HK-2 (cell line): ENCODE results near the gene DHFR.
"Not testable (repeated sequence)": the region's sequence is repeated elsewhere in the genome, so short reads cannot be mapped to it uniquely, and the experiment has no call there.

Source experiments
- DNase-seq: peaks from one replicate; pipeline ENCODE4 v3.0.0-alpha.2; 2018; ENCODE audit not compliant: unreplicated experiment

The DHFR gene

GRCh38 chr5:80654391-80655230 is at the start of gene DHFR, which contains the start of gene MSH3:
Gene DHFR (minus strand): TSS chr5:80654983. CDS start chr5:80654489, 494 bp downstream.
Gene MSH3 (plus strand): TSS chr5:80654652. CDS start chr5:80654728, 76 bp downstream.
- DNase-seq, result peak; percentile 79

GRCh38 chr5:80704221-80704620 is 49.4 kb upstream of the DHFR start:
- DNase-seq, result no peak

DNA sequence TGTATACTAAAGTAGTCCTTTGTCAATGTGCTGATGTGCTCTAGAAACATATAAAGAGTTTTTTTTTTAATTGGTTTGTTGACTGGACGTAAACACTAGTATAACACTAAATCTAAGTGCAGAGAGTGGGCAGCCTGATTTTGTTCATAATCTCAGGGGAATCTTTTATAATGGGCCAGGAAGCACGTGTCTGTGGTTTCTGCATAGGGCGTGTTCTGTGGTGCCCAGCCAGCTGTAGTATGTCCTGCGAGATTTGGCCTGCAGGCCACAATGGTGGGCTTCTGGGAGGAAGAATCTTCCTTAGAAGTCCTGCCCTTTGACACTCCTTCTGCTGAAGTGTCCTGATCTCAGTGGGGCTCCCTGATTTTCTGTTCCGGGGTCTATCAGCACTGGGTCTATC is 49.0 kb upstream of the DHFR start:
- DNase-seq, result no peak

GRCh38 chr5:80703291-80703690 is 48.5 kb upstream of the DHFR start:
- no peak for DNase-seq

DNA sequence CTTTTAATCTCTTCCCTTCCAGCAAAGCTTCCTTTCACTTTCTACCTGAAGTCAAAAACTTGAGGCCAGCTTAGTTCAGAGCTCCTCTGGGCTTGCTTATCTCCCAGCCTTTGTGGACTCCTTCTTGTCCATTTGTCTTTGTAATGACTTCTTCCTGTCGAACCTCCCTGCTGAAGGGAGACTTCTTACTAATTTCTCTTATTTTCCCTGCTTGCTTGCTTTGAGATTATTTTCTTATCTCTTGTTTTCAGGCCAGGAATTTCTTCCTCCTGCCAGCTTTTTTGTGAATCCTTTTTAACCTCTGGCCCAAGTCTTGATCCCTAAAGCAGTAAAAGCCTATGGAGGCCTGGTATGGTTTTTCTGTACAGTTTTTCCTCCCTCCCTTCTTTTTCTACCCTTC is 46.8 kb upstream of the DHFR start:
- DNase-seq, result no peak

GRCh38 chr5:80698369-80698768 is 43.6 kb upstream of the DHFR start:
- no peak for DNase-seq

GRCh38 chr5:80697100-80697499 is 42.3 kb upstream of the DHFR start:
- DNase-seq, result no peak

GRCh38 chr5:80696450-80696849 is 41.7 kb upstream of the DHFR start:
- no peak for DNase-seq

DNA sequence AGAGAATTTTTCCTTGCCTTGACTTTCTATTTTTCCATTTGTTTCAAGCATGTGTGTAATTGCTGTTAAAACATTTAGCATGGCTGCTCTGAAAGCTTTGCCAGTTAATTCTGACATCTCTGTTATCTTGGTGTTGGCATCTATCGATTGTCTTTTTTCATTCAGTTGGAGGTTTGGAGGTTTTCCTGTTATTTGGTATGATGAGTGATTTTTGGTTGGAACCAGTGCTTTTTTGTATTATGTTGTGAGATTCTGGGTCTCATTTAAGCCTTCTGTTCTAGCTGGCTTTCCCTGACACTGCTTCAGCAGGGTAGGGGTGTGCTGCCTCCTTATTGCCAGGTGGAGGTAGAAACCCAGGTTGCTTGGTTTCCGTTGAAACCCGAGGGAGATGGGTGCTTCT is 40.9 kb upstream of the DHFR start:
- no peak for DNase-seq

DNA sequence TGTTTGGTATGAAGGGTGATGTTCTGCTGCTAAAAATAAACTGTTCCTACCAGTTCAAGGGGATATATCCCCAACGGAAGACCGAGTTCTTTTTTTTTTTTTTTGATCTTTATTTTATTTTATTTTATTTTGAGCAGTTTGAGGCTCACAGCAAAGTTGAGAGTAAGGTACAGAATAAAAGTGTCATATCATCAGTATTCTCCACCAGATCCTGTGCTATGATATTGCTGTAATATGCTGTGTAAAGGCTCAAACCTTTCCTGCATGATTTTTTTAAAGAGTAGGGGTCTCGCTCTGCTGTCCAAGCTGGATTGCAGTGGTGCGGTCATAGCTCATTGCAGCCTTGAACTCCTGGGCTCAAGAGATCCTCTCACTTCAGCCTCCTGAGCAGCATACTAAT is 34.8 kb upstream of the DHFR start:
- DNase-seq, result no peak

- no peak for DNase-seq
These were observed 34.1 kb upstream of the DHFR start for GRCh38 chr5:80688648-80689420.

DNA sequence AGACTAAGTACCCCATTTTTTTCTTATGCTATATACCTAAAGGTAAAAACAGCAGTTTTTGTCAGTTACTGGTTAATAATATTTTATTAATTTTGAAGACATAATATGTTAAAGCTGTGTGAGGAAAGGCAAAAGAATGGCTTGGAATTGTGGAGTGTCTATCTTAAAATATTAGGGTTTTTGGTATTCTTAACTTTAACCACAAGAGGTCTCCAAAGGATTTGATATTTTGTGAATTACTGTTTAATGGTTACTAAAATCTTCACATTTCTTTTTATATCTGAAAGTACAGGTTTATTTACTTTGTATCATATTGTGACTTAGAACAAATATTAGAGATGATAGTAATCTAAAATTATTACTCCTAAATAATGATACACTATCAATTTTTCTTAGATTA is 32.0 kb upstream of the DHFR start:
- no peak for DNase-seq

- DNase-seq, result no peak
These were observed 21.9 kb upstream of the DHFR start for GRCh38 chr5:80676706-80677105.

DNA sequence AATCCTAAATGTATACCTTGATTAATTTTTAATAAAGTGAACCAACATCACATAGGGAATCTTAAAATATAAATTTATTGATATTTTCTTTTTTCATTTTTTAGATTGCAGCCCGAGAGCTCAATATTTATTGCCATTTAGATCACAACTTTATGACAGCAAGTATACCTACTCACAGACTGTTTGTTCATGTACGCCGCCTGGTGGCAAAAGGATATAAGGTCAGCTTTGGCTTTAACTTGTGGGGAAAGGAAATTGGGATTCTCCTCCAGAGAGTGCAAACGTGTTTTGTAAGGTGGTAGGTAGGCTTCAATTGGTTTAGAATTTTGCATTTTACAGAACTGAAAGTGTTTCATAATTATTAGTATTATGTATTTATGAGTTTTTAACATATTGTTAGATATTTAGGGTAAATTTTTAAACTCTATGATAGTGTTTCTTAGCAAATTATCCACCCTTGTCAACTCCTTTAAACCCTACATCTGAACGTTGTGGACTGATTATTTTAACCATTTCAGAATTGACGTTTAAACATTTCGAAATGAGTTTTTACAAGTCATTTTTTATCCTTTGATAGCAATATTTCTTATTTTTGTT is 17.5 kb upstream of the DHFR start:
- peak; percentile 50 for DNase-seq

GRCh38 chr5:80668016-80668969 is 13.5 kb upstream of the DHFR start:
- DNase-seq, result no peak

DNA sequence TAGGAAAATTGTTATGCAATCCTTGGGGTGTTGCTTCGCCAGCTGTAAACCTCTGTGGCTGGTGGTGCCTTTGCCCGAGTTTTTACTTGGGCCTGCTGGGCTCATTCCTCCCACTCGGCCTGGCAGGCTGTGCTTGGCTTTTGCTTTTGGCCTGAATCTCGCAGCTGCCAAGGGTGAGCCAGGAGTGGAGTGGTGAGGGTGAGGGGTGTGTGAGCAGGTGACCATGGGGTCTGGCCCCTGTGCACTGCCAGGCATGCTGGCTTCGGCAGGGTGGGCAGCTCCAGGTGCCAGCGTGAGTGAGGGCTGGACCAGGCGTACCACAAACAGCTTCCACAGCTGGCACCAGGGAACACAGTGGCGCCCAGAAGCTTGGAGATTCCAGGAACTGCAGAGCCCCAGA is 12.6 kb upstream of the DHFR start:
- no peak for DNase-seq

DNA sequence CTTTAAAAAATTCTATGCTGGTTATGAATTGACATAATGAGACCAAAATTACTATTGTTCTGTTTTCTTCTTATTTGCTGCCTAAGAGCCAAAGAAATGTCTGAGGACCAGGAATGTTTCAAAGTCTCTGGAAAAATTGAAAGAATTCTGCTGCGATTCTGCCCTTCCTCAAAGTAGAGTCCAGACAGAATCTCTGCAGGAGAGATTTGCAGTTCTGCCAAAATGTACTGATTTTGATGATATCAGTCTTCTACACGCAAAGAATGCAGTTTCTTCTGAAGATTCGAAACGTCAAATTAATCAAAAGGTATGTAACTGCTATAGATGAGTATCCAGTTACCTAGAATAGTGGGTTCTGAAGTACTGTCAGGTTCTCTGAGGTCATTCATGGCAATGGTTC is 10.3 kb upstream of the DHFR start:
- no peak for DNase-seq

DNA sequence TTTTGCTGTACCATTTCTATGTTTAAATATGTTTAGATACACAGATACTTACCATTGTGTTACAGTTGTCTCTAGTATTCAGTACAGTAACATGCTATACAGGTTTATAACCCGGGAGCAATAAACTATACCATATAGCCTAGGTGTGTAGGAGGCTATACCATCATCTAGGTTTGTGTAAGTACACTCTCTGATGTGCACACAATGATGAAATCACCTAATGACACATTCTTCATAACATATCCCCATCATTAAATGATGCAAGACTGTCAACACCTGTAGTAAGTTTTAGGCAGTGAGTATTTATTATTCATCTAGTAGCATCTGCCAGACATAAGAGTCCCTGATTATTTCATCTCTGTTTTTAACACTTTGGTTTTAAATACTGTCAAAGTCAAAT is 7.3 kb upstream of the DHFR start:
- DNase-seq, result no peak

- not testable (repeated sequence) for DNase-seq
These were observed 5.9 kb upstream of the DHFR start for GRCh38 chr5:80660661-80661060.

GRCh38 chr5:80659106-80659505 is 4.3 kb upstream of the DHFR start:
- no peak for DNase-seq

DNA sequence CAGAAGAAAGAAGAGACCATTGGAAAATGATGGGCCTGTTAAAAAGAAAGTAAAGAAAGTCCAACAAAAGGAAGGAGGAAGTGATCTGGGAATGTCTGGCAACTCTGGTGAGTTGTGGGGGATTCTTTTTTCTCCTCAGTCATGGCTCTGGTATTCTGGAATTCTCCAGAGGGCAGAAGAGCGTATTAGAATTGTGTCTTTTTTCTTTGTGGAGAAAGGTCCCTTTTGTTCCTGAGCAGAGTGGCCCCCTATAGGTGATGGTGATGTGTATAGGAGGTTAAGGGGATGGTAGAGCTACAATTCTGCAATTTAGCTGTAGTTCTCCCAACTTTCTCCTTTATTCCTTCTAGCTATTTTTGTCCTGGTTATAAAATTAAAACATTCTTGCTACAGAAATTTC is 1.6 kb upstream of the DHFR start:
- no peak for DNase-seq
